SU-DHL-6 (cell line): ENCODE results near the gene CARD18.

Source experiments
- H2AFZ ChIP-seq: fragments of 200-600 bp; sonication (generic); 2 replicates; pipeline ENCODE4 v1.6.1; 2014; ENCODE audit warnings: low read depth, mild to moderate bottlenecking, moderate library complexity, mixed read lengths, antibody characterized with exemption, low read length; ENCODE audit not compliant: severe bottlenecking
- H3F3A ChIP-seq: fragments of 200-600 bp; shearing (Covaris generic); 2 replicates; pipeline ENCODE4 v1.6.0; 2016; ENCODE audit warnings: antibody characterized with exemption, mild to moderate bottlenecking; ENCODE audit not compliant: insufficient read depth
- H3K27ac ChIP-seq: fragments of 200-600 bp; sonication (generic); 2 replicates; pipeline ENCODE4 v1.5.1; 2016; ENCODE audit warnings: low read depth, mild to moderate bottlenecking, low read length, moderate library complexity, mixed read lengths
- H3K27me3 ChIP-seq: fragments of 200-600 bp; sonication (generic), shearing (Covaris generic); 2 replicates; pipeline ENCODE4 v1.6.0; 2014; ENCODE audit warnings: mild to moderate bottlenecking, low read length
- H3K36me3 ChIP-seq: fragments of 200-600 bp; sonication (generic); 2 replicates; pipeline ENCODE4 v1.6.1; 2014; ENCODE audit warnings: mild to moderate bottlenecking, low read length, mixed read lengths
- H3K4me2 ChIP-seq: fragments of 300-600, 200-600 bp; shearing (Covaris generic), sonication (generic); 2 replicates; pipeline ENCODE4 v1.6.0; 2014; ENCODE audit warnings: low read length, low read depth, mild to moderate bottlenecking; ENCODE audit not compliant: poor library complexity, severe bottlenecking
- H3K4me3 ChIP-seq: fragments of 200-600 bp; sonication (generic); 2 replicates; pipeline ENCODE4 v1.5.1; 2014; ENCODE audit warnings: antibody characterized with exemption, low read length, mild to moderate bottlenecking, mixed read lengths; ENCODE audit not compliant: insufficient read depth, poor library complexity, severe bottlenecking
- H3K79me2 ChIP-seq: fragments of 200-600 bp; sonication (generic); 2 replicates; pipeline ENCODE4 v1.6.1; 2014; ENCODE audit warnings: mild to moderate bottlenecking, low read length, moderate library complexity; ENCODE audit not compliant: insufficient read depth
- H3K9ac ChIP-seq: fragments of 200-600 bp; sonication (generic); 2 replicates; pipeline ENCODE4 v1.7.0; 2014; ENCODE audit warnings: mild to moderate bottlenecking, low read length
- H3K9me2 ChIP-seq: fragments of 200-600 bp; sonication (generic); replicated peaks from 2 replicates; pipeline ENCODE4 v1.6.1; 2014; ENCODE audit warnings: low read length; ENCODE audit not compliant: insufficient read depth
- H3K9me3 ChIP-seq: fragments of 200-600 bp; sonication (generic); 2 replicates; pipeline ENCODE4 v1.6.1; 2014; ENCODE audit warnings: low read length, mixed read lengths; ENCODE audit not compliant: insufficient read depth
- H4K20me1 ChIP-seq: fragments of 200-600 bp; sonication (generic); 2 replicates; pipeline ENCODE4 v1.6.1; 2014; ENCODE audit warnings: low read depth, mild to moderate bottlenecking, antibody characterized with exemption, low read length, moderate library complexity, mixed read lengths
- EZH2phosphoT487 ChIP-seq: fragments of 200-600 bp; sonication (generic), shearing (Covaris generic); conservative IDR thresholded peaks from 2 replicates; pipeline ENCODE4 v1.6.1; 2018; ENCODE audit warnings: mild to moderate bottlenecking, antibody characterized with exemption, low read length, moderate library complexity, mixed read lengths
- TF ChIP-seq, protein P1 (sequence below): fragments of 200-600 bp; sonication (generic); IDR thresholded peaks from one replicate; pipeline ENCODE4 v1.5.1; 2017; ENCODE audit warnings: antibody characterized with exemption, mild to moderate bottlenecking, low read length, moderate library complexity; ENCODE audit not compliant: insufficient read depth, poor library complexity, severe bottlenecking

The CARD18 gene

DNA sequence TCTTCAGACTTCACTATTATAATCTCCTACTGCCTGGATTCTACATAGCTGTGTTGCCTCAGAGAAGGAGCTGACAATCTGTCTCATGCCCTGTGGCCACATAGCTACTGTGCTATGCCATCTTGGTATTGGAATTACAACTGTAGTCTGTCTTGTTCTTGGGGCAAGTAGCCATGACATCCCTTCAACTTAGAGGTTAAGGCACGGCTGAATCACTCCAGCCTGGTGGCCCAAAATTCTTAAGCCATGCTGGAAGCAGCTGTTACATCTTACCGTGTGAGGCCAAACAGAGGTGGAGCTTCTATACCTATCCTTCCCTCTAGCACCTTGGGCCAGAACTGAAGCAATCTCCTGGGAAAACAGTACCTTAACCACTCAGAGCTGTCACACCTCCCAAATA, 14.8 kb downstream of the CARD18 start:
- Histone ChIP-seq H2AFZ (no peak overlapping the region), H3K27ac (no peak overlapping the region), H3K79me2 (no peaks in the 10 kb centered on the region), H3K4me2 (no peak overlapping the region), H3K9me3 (no peaks in the 10 kb centered on the region), H3K9me2 (no peaks in the 10 kb centered on the region), H4K20me1 (no peaks in the 10 kb centered on the region), H3K27me3 (no peaks in the 10 kb centered on the region), H3K9ac (no peak overlapping the region), H3K4me3 (no peak overlapping the region), H3F3A (no peaks in the 10 kb centered on the region), H3K36me3 (no peaks in the 10 kb centered on the region)
- TF ChIP-seq, protein P1, sequence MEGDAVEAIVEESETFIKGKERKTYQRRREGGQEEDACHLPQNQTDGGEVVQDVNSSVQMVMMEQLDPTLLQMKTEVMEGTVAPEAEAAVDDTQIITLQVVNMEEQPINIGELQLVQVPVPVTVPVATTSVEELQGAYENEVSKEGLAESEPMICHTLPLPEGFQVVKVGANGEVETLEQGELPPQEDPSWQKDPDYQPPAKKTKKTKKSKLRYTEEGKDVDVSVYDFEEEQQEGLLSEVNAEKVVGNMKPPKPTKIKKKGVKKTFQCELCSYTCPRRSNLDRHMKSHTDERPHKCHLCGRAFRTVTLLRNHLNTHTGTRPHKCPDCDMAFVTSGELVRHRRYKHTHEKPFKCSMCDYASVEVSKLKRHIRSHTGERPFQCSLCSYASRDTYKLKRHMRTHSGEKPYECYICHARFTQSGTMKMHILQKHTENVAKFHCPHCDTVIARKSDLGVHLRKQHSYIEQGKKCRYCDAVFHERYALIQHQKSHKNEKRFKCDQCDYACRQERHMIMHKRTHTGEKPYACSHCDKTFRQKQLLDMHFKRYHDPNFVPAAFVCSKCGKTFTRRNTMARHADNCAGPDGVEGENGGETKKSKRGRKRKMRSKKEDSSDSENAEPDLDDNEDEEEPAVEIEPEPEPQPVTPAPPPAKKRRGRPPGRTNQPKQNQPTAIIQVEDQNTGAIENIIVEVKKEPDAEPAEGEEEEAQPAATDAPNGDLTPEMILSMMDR, result no peak
- no peak for TF ChIP-seq EZH2phosphoT487

DNA sequence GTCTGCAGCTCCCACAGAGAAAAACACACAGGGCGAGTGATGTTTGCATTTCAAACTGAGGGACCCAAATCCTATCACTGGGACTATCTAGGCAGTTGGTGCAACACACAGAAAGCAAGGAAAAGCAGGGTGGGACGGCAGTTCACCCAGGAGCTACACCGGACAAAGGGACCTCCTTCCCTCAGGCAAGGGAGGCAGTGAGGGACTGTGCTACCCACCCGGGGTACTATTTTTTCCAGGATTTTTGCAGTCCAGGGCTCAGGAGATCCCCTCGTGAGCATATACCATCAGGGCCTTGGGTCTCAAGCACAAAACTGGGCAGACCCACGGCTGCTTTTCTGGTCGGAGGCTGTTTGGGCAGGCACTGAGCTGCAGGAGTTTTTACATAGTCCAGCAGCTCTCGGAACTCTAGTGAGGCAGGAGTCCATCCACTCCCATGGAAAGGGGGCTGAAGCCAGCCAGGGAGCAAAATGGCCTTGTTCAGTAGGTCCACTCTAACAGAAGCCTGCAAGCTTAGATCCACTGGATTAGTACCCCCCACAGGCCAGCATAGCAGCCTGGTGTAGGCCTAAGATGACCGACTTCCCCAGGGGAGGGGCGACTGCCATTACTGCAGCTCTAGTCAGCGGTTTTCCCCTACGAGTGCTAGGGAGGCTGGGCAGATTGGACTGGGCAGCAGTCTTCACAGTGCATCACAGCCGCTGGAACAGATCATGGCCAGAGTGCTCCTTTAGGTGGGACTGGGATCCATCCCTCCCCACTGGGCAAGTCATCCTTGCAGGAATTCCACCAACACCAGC, 28.2 kb downstream of the CARD18 start:
- Histone ChIP-seq H3K4me2 (no peak overlapping the region), H2AFZ (no peak overlapping the region), H3K9me2 (no peaks in the 10 kb centered on the region), H3F3A (no peaks in the 10 kb centered on the region), H3K36me3 (no peaks in the 10 kb centered on the region), H3K27ac (no peak overlapping the region), H4K20me1 (no peaks in the 10 kb centered on the region), H3K79me2 (no peaks in the 10 kb centered on the region), H3K9me3 (no peaks in the 10 kb centered on the region), H3K9ac (no peak overlapping the region), H3K27me3 (no peaks in the 10 kb centered on the region), H3K4me3 (no peak overlapping the region)
- TF ChIP-seq, protein P1, result no peak
- TF ChIP-seq EZH2phosphoT487, result no peak

DNA sequence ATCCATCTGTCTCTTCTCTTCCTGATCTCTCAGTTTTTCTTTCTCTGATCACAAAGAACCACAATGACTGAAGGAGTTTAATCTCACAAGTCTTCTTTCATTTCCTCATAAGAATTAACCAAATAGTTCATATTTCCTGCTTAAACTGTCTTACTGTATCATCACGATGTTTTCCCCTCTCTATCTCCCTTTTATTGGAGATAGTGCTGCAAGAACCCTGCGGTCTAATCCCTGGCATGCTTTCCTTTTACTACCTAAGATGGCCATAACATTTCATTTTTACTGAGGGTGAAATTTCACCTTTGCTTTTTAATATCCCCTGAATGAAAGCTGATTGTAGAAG, 28.9 kb downstream of the CARD18 start:
- no peak overlapping the region for H3K27ac ChIP-seq
- H2AFZ ChIP-seq, result no peak overlapping the region
- no peak overlapping the region for H3K4me3 ChIP-seq

More for the DNA sequence above, 28.9 kb downstream of the CARD18 start:
- H3K27me3 ChIP-seq, result no peaks in the 10 kb centered on the region
- H3K9ac ChIP-seq, result no peak overlapping the region
- H3K9me3 ChIP-seq, result no peaks in the 10 kb centered on the region
- no peaks in the 10 kb centered on the region for H3K79me2 ChIP-seq
- no peaks in the 10 kb centered on the region for H3F3A ChIP-seq
- no peaks in the 10 kb centered on the region for H3K36me3 ChIP-seq
- no peaks in the 10 kb centered on the region for H4K20me1 ChIP-seq
- TF ChIP-seq, protein P1, result no peak
- no peak for TF ChIP-seq EZH2phosphoT487
- H3K4me2 ChIP-seq, result no peak overlapping the region
- H3K9me2 ChIP-seq, result no peaks in the 10 kb centered on the region
